GM12878 (cell line): ENCODE results near the gene LIPA. TPM values are rescaled to one million over a fixed set of nuclear protein-coding genes. Genes with fewer than 3 reads are reported as not detected.

Experiments used
- ATAC-seq: fragments of 200-7000 bp; cut with Tn5 transposase; 3 replicates; pipeline ENCODE4 v1.9.1; 2020; ENCODE audit warnings: mild to moderate bottlenecking, moderate library complexity
- BruUV-seq: library from RNA; stranded (reverse); fragments of 400-500 nt; replicated peaks from 2 replicates; lab custom pipeline; 2021; lab: Mats Ljungman, UMichigan
- CTCF ChIA-PET: fragments of 300-600 bp; sonication (Branson Sonifier 250); formaldehyde crosslinking; extraction: SDS; loops from one replicate; lab custom pipeline; 2021; ENCODE audit warnings: inconsistent platforms; lab: Yijun Ruan, JAX
- POLR2A ChIA-PET: fragments of 350-600 bp; formaldehyde crosslinking; extraction: SDS; loops from one replicate; lab custom pipeline; 2021; ENCODE audit warnings: inconsistent platforms; lab: Charles Lee
- RAD21 ChIA-PET: fragments of 300-600 bp; sonication (Branson Sonifier 250); formaldehyde crosslinking; loops from one replicate; lab custom pipeline; 2023; ENCODE audit warnings: antibody characterized with exemption; ENCODE audit not compliant: unreplicated experiment; lab: Charles Lee
- SMC1A ChIA-PET: fragments of 300-600 bp; sonication (Branson Sonifier 250); formaldehyde crosslinking; loops from one replicate; lab custom pipeline; 2023; ENCODE audit not compliant: unreplicated experiment, uncharacterized antibody; lab: Charles Lee
- DNase-seq: peaks from one replicate; pipeline ENCODE4 v3.0.0-alpha.2; 2011; ENCODE audit warnings: low read depth, low spot score
- FAIRE-seq: peaks from 3 replicates; lab custom pipeline; 2011; peaks lifted over from hg19 to GRCh38; lab: Jason Lieb, UNC
- H2AFZ ChIP-seq: 2 replicates; pipeline ENCODE4 v1.6.0; 2011; ENCODE audit warnings: low read depth, low read length, control low read depth; ENCODE audit not compliant: control insufficient read depth
- H3K27ac ChIP-seq: 2 replicates; pipeline ENCODE4 v1.5.1; 2011; ENCODE audit warnings: control low read depth; ENCODE audit not compliant: control insufficient read depth, insufficient read depth
- H3K27me3 ChIP-seq, 2 experiments: replicated peaks in 1 of 2; 2 replicates each; pipeline versions ENCODE4 v1.6.0 to v1.6.1; 2011; ENCODE audit warnings: low read length in 1 of 2; ENCODE audit not compliant: control insufficient read depth in 2 of 2, insufficient read depth in 2 of 2
- H3K36me3 ChIP-seq, 2 experiments: 2 replicates each; pipeline ENCODE4 v1.5.1; 2011; ENCODE audit warnings: low read length in 1 of 2; ENCODE audit not compliant: control insufficient read depth in 2 of 2, insufficient read depth in 2 of 2
- H3K4me1 ChIP-seq: 2 replicates; pipeline ENCODE4 v1.6.1; 2011; ENCODE audit warnings: mild to moderate bottlenecking, low read length, moderate library complexity, mixed read lengths; ENCODE audit not compliant: control insufficient read depth, insufficient read depth
- H3K4me2 ChIP-seq: 2 replicates; pipeline ENCODE4 v1.6.0; 2011; ENCODE audit warnings: control low read depth; ENCODE audit not compliant: control insufficient read depth, insufficient read depth
- H3K4me3 ChIP-seq: fragments of 200-600 bp; sonication (generic); 2 replicates; pipeline ENCODE4 v1.5.1; 2016
- H3K79me2 ChIP-seq: 2 replicates; pipeline ENCODE4 v1.6.0; 2011; ENCODE audit warnings: low read length; ENCODE audit not compliant: control insufficient read depth, insufficient read depth
- H3K9ac ChIP-seq: 2 replicates; pipeline ENCODE4 v1.8.0; 2011; ENCODE audit warnings: low read length, control low read depth, mixed read lengths; ENCODE audit not compliant: control insufficient read depth, insufficient read depth
- H3K9me3 ChIP-seq: replicated peaks from 3 replicates; pipeline ENCODE4 v1.5.1; 2011; ENCODE audit warnings: mild to moderate bottlenecking, low read length; ENCODE audit not compliant: control insufficient read depth, insufficient read depth
- H4K20me1 ChIP-seq: 2 replicates; pipeline ENCODE4 v1.6.0; 2011; ENCODE audit not compliant: control insufficient read depth, insufficient read depth
- E4F1 ChIP-seq: fragments of 450-650 bp; IDR thresholded peaks from 2 replicates; pipeline ENCODE4 v1.6.1; 2018; ENCODE audit warnings: borderline replicate concordance, mild to moderate bottlenecking; ENCODE audit not compliant: partially characterized antibody
- KAT2A ChIP-seq: conservative IDR thresholded peaks from 2 replicates; pipeline ENCODE4 v1.6.1; 2011; ENCODE audit warnings: low read depth, low read length; ENCODE audit not compliant: control insufficient read depth
- POLR2AphosphoS5 ChIP-seq: IDR thresholded peaks from 2 replicates; pipeline ENCODE4 v1.6.1; 2011; ENCODE audit warnings: mild to moderate bottlenecking, low read length, inconsistent platforms
- RBBP5 ChIP-seq: fragments of 200-600 bp; sonication (generic); conservative IDR thresholded peaks from 2 replicates; pipeline ENCODE4 v1.6.1; 2016
- RELA ChIP-seq: fragments of 450-650 bp; IDR thresholded peaks from 2 replicates; pipeline ENCODE4 v1.8.0; 2014; ENCODE audit warnings: borderline replicate concordance; ENCODE audit not compliant: partially characterized antibody
- SRF ChIP-seq, 2 experiments: IDR thresholded peaks; 2 replicates each; pipeline ENCODE4 v1.6.1; 2011; ENCODE audit warnings: low read depth in 2 of 2, low read length in 2 of 2, mild to moderate bottlenecking in 1 of 2, moderate library complexity in 1 of 2
- STAT3 ChIP-seq: IDR thresholded peaks from 2 replicates; pipeline ENCODE4 v1.6.1; 2011; ENCODE audit warnings: low read depth, low read length, improper control_type of control experiment
- WGBS: methylation state at CpG from one replicate; pipeline ENCODE4 v1.1.6; 2016; ENCODE audit warnings: low lambda C conversion rate; ENCODE audit not compliant: insufficient replicate concordance, insufficient coverage; ENCODE audit errors: missing lambda C conversion rate; 5-methylcytosine and 5-hydroxymethylcytosine counted together
- in situ Hi-C: fragments of 300-500 bp; cut with MboI; formaldehyde crosslinking; loops from 9 replicates; pipeline ENCODE4 v1.14.3; 2018; ENCODE audit warnings: mixed read lengths
- intact Hi-C: fragments of 100-400 bp; cut with micrococcal nuclease; formaldehyde crosslinking; loops from one replicate; pipeline ENCODE4 v1.14.2; 2022; ENCODE audit not compliant: unreplicated experiment
- polyA plus RNA-seq, 11 experiments: library from polyadenylated mRNA; depleted of rRNA in 4 of 11; unstranded in 6 of 11; stranded (reverse) in 5 of 11; fragments of >200 nt; fragmentation: Nextera tagmentation in 4 of 11; fragmentation: Illumina TruSeq in 1 of 11; extraction: Ambion mirVana in 4 of 11; extraction: Trizol in 1 of 11; gene quantifications; 1 replicate in 1 of 11; 2 replicates in 10 of 11; pipeline versions ENCODE4 v1.2.1 to v1.2.3, GENCODE V29; 2011 to 2016; ENCODE audit warnings: inconsistent platforms in 2 of 11, missing spikeins in 2 of 11, low read depth in 1 of 11
- total RNA-seq, 4 experiments: library from RNA; depleted of rRNA in 3 of 4; stranded (reverse); fragments of >200 nt in 3 of 4; fragmentation: Illumina TruSeq in 1 of 4; extraction: Trizol in 1 of 4; gene quantifications; 2 replicates each; pipeline versions ENCODE4 v1.2.1 to v1.2.3, GENCODE V29; 2013 to 2021
- TF ChIP-seq, protein P1 (sequence below): fragments of 450-650 bp; IDR thresholded peaks from 2 replicates; pipeline ENCODE4 v1.6.1; 2017; ENCODE audit warnings: mild to moderate bottlenecking, moderate library complexity
- TF ChIP-seq, protein P2 (sequence below): fragments of 150-350 bp; IDR thresholded peaks from 2 replicates; pipeline ENCODE4 v1.6.1; 2016; ENCODE audit warnings: low read depth, low read length

Gene LIPA
- total and polyA plus RNA-seq, 10 of the 15 experiments (the other 5 are each of a cell fraction or from before 2014, with no cell fraction given), result 31.1 to 50.3 (median 39.5) TPM

DNA sequence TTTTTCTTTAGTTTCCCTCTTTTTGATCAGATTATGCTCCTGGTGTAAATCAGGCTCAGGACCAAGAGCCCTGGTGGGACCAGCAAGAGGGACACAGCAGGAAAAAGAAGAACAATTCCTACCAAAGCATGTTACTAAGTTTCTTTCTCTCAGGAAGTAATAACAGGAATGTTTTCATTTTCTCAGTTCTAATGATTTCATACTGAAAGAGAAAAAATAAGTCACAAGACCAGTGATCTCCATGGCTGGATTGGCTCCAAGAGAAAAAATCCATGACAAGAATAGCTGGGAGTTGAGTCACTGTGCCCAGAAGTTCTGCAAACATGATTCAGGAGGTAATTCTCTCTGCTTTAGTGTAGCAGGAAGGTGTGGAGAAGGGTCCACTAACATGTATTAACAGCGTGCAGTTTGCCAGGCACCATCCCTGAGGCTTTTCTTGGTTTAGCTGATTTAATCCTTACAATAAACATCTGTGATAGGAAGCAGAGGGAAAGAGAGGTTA lies 26.5 kb upstream of the LIPA start:
- POLR2A ChIA-PET, result no interaction called here
- SMC1A ChIA-PET, result no interaction called here
- FAIRE-seq, result no peak
- Histone ChIP-seq H3K4me3 (no peak overlapping the region), H2AFZ (no peak overlapping the region), H4K20me1 (no peaks in the 10 kb centered on the region), H3K36me3 (no peaks in the 10 kb centered on the region), H3K4me2 (no peak overlapping the region), H3K27ac (no peak overlapping the region), H3K79me2 (no peaks in the 10 kb centered on the region), H3K27me3 (no peaks in the 10 kb centered on the region), H3K9ac (no peak overlapping the region), H3K4me1 (no peaks in the 10 kb centered on the region), H3K9me3 (no peaks in the 10 kb centered on the region)
- RAD21 ChIA-PET, result no interaction called here
- CTCF ChIA-PET, result no interaction called here
- ATAC-seq, result no peak
- TF ChIP-seq RBBP5 (no peak), RELA (no peak), E4F1 (no peak), SRF (IDR thresholded peaks at IDR 0.05; ENCODE audit: low read depth in 2 of 2, low read length in 2 of 2) (no peak), POLR2AphosphoS5 (no peak), STAT3 (no peak), KAT2A (no peak)
- TF ChIP-seq, protein P1, sequence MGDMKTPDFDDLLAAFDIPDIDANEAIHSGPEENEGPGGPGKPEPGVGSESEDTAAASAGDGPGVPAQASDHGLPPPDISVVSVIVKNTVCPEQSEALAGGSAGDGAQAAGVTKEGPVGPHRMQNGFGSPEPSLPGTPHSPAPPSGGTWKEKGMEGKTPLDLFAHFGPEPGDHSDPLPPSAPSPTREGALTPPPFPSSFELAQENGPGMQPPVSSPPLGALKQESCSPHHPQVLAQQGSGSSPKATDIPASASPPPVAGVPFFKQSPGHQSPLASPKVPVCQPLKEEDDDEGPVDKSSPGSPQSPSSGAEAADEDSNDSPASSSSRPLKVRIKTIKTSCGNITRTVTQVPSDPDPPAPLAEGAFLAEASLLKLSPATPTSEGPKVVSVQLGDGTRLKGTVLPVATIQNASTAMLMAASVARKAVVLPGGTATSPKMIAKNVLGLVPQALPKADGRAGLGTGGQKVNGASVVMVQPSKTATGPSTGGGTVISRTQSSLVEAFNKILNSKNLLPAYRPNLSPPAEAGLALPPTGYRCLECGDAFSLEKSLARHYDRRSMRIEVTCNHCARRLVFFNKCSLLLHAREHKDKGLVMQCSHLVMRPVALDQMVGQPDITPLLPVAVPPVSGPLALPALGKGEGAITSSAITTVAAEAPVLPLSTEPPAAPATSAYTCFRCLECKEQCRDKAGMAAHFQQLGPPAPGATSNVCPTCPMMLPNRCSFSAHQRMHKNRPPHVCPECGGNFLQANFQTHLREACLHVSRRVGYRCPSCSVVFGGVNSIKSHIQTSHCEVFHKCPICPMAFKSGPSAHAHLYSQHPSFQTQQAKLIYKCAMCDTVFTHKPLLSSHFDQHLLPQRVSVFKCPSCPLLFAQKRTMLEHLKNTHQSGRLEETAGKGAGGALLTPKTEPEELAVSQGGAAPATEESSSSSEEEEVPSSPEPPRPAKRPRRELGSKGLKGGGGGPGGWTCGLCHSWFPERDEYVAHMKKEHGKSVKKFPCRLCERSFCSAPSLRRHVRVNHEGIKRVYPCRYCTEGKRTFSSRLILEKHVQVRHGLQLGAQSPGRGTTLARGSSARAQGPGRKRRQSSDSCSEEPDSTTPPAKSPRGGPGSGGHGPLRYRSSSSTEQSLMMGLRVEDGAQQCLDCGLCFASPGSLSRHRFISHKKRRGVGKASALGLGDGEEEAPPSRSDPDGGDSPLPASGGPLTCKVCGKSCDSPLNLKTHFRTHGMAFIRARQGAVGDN, result no peak
- TF ChIP-seq, protein P2, sequence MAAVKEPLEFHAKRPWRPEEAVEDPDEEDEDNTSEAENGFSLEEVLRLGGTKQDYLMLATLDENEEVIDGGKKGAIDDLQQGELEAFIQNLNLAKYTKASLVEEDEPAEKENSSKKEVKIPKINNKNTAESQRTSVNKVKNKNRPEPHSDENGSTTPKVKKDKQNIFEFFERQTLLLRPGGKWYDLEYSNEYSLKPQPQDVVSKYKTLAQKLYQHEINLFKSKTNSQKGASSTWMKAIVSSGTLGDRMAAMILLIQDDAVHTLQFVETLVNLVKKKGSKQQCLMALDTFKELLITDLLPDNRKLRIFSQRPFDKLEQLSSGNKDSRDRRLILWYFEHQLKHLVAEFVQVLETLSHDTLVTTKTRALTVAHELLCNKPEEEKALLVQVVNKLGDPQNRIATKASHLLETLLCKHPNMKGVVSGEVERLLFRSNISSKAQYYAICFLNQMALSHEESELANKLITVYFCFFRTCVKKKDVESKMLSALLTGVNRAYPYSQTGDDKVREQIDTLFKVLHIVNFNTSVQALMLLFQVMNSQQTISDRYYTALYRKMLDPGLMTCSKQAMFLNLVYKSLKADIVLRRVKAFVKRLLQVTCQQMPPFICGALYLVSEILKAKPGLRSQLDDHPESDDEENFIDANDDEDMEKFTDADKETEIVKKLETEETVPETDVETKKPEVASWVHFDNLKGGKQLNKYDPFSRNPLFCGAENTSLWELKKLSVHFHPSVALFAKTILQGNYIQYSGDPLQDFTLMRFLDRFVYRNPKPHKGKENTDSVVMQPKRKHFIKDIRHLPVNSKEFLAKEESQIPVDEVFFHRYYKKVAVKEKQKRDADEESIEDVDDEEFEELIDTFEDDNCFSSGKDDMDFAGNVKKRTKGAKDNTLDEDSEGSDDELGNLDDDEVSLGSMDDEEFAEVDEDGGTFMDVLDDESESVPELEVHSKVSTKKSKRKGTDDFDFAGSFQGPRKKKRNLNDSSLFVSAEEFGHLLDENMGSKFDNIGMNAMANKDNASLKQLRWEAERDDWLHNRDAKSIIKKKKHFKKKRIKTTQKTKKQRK, result no peak
- BruUV-seq, result no TSS peak
- intact Hi-C loops (no loop called here), in situ Hi-C loops (no loop called here)
- DNase-seq, result no peak
- WGBS, result 83% methylated on average over 1 of the region's 1 CpG
